ENCODE results near the gene PNKD.
A peak's percentile ranks its signal among the peaks of the same experiment; 100 is the strongest.

PNKD gene

GRCh38 chr2:218315397-218315796, 45.1 kb downstream of the PNKD start:
- DNase-seq (ENCODE audit: low read depth in 3 of 3) = no peak

DNA sequence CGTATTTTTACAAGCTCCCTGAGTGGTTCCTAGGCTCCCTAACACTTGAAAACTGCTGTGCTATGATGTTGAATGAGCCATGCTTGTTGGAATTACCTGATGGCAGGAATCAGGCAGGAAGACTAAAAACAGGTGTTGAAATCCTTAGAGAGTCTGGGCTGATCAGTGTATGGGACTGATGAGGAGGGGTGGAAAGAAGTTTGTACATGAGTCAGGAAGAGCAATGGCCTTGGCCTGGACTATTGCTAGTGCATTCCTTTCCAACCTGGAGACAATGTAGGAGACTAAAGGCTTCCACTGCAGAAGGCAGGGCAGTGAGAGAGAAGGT, 46.9 kb downstream of the PNKD start:
- no peak for DNase-seq (ENCODE audit: low read depth in 3 of 3)

- no peak for DNase-seq (ENCODE audit: low read depth in 3 of 3)
These were observed 47.5 kb downstream of the PNKD start for GRCh38 chr2:218317835-218318234.

GRCh38 chr2:218318241-218318640, 47.9 kb downstream of the PNKD start:
- DNase-seq (ENCODE audit: low read depth in 3 of 3) = no peak

- no peak for DNase-seq (ENCODE audit: low read depth in 3 of 3)
These were observed 49.6 kb downstream of the PNKD start for GRCh38 chr2:218319813-218320365.

GRCh38 chr2:218320704-218321336, 50.5 kb downstream of the PNKD start:
- no peak for DNase-seq (ENCODE audit: low read depth in 3 of 3)

GRCh38 chr2:218322768-218323525, 52.6 kb downstream of the PNKD start:
- DNase-seq (ENCODE audit: low read depth in 3 of 3) = peak; percentile 10 to 42 (median 15)

DNA sequence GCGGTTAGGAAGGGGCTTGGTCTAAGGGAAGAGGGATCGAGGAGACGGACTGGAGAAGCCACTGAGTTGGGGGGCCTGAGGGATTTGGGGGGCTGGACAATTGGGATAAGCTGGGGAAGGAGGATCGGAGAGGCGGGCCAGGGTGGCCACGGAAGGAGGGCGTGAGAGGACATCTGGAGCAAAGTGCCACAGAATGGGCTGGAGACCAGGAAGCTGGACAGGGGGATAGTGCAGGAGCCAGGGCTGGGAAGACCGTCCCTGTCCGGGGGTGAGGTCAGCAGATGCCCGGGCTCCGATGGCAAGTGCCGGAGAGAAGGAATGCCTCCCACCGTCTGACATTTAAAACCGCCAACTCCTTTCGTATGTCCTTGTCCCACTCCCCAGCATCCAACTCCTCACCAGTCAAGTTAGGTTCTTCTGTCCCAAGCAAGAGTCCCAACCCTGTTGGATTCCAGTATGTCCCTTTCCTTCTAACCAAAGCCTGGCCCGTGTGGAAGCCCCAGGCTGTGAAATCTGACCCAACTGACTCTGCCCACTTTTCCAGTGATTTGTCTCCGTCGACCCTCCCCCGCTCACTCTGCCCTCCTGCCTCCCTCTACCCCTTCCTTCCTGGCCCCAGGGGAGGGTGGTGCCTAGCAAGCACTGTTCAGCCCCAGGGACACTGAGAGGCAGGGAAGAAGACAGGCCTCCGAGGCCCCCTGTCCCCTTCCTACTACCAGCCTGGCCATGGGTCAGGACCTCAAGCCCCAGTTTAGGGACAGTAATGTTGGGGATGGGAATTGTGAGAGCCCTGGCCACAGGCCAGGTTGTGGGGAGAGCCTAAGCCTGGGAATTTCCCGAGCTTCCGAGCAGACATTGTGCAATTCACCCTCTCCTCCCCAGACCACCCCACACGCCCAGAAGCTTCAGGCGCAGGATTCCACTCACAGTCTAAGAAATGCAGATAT, 53.5 kb downstream of the PNKD start:
- DNase-seq (ENCODE audit: low read depth in 3 of 3) = no peak

GRCh38 chr2:218325566-218326160, 55.3 kb downstream of the PNKD start:
- no peak for DNase-seq (ENCODE audit: low read depth in 3 of 3)

DNA sequence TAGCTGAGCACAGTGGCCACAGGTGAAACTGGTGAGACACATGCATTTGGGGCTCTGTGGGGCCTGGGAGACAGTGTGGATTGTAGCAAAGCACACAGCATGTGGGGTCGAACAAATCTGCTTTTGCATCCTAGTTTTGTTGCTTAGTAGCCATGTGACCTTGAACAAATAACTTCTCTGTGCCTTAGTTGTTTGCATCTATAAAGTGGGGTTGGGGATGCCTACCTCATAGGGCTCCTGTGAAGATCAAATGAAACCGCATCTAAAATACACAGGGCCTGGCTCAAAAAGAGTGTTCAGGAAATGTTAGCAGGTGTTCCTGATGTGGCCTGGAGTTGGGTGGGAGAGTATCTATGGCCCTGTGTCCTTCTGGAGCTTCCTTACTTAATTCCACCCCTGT, 56.0 kb downstream of the PNKD start:
- DNase-seq (ENCODE audit: low read depth in 3 of 3) = no peak

- DNase-seq (ENCODE audit: low read depth in 3 of 3) = no peak
These were observed 57.3 kb downstream of the PNKD start for GRCh38 chr2:218327451-218328210.

- no peak for DNase-seq (ENCODE audit: low read depth in 3 of 3)
These were observed 58.0 kb downstream of the PNKD start for GRCh38 chr2:218328294-218328693.

- DNase-seq (ENCODE audit: low read depth in 3 of 3) = no peak
These were observed 58.9 kb downstream of the PNKD start for GRCh38 chr2:218329027-218329825.

DNA sequence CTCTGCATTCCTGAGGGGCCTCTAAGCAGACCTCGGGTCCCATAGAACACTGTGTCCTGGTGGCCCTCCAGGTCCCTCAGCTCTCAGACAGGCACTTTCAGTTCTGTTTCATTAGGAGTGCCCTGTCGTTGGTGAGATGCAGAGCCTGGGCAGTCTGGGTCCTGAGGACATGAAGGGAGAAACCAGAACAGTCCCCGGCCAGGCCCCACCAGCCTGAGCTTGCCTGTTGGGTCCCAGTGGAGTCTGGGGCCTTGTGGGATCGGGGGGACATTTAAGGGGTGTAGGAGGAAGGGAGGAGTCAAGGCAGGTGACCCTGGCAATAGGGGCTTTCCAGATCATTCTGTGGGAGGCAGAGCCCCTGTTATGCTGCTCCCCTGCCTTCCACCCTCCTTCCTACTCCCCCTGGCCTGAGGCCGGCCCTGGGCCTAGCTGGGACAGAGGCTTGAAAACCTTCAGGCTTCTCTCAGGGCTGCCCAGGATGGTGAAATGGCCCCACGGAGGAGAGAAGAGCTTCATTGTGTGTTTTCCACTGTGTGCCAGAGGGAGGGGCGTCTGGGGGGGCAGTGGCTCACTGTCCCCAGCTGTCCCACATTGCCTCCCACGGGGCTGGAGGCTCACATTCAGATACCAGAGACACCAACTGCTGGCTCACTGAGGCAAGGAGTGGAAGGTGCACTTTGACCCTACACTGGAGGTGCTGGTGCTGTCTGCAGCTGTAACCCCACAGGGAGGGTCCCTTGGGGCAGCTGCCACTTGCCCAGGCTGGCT, 59.7 kb downstream of the PNKD start:
- no peak for DNase-seq (ENCODE audit: low read depth in 3 of 3)

GRCh38 chr2:218331745-218332144, 61.4 kb downstream of the PNKD start:
- no peak for DNase-seq (ENCODE audit: low read depth in 3 of 3)

GRCh38 chr2:218332288-218332687, 62.0 kb downstream of the PNKD start:
- DNase-seq (ENCODE audit: low read depth in 3 of 3) = no peak

DNA sequence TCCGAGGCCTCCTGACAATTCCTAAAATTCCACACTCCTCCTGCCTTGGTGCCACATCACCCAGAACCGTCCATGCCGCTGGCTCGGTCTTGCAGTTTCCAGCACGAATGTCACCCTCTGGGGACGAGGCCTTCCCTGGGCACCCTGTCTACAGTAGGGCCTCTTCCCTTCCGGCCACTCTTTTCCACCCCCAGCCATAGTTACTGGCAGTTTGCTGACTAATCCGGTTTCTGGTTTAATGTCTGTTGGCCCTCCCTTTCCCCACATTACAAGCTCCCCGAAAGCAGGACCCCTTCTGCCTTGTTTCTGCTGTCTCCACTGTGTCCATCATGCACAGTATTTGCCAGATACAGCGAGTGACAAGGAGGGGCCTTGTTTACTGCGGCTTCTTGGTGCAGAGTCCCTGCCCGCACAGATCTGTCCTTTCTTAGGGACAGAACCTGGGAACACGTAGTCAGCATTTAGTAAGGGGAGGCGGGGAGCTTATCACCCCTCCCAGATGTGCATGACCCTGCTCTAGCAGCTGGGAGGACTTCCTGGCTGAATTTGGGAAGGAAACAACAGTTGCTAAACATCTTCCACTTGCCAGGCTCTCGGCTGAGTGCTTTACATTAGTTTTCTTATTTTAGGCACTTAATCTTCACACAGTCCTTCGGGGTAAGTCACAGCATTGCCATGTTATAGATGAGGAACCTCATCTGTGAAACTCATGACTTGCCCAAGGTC, 62.8 kb downstream of the PNKD start:
- no peak for DNase-seq (ENCODE audit: low read depth in 3 of 3)

- DNase-seq (ENCODE audit: low read depth in 3 of 3) = no peak
These were observed 64.2 kb downstream of the PNKD start for GRCh38 chr2:218334531-218334930.

- DNase-seq (ENCODE audit: low read depth in 3 of 3) = no peak
These were observed 70.3 kb downstream of the PNKD start for GRCh38 chr2:218340656-218341055.

Data from stimulated activated CD4-positive, alpha-beta T cell treated with anti-CD3 and anti-CD28 coated beads, TNF-alpha, amount 100 ng/mL, for 4 hours (primary cell).